ENCODE data around the gene TDP1. TPM values are rescaled to one million over a fixed set of nuclear protein-coding genes. Genes with fewer than 3 reads are reported as not detected.

Gene TDP1
- total RNA-seq, 6 donors from 2014 or later: 6.4 to 33.5 (median 13.5) TPM

DNA sequence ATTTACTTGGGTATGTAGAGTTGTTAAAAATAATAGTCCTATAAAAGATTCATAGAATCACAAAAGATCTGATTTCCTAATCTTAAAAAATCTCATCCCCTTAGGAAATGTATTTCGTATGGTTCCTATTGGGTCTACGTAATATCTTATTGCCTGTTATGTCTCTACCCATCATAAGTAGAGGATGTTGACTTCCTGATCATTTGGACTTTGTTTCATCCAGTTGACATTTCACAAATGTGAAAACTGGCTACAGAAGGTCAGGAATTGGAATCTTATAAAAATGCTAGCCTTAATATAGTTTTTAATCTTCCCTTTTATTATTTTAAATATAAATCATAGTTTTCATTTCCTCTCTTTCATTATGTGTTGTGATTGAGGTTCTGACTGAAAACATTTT is 45.2 kb downstream of the TDP1 start:
- Histone ChIP-seq H3K4me1 (no peaks in the 10 kb centered on the region), H3K9me3 (no peaks in the 10 kb centered on the region), H3K4me3 (no peak overlapping the region), H3K36me3 (peaks cover 0 to 23% (median 9%) of the 10 kb centered on the region in 4 donors), H3K27me3 (no peaks in the 10 kb centered on the region), H3K27ac (no peak overlapping the region)
- no peak for ATAC-seq (ENCODE audit: low FRiP score in 2 of 2)
- 92 to 98% methylated on average over 2 of the region's 2 CpGs for WGBS, 2 donors
- DNase-seq: no peak
- TF ChIP-seq, protein P1, sequence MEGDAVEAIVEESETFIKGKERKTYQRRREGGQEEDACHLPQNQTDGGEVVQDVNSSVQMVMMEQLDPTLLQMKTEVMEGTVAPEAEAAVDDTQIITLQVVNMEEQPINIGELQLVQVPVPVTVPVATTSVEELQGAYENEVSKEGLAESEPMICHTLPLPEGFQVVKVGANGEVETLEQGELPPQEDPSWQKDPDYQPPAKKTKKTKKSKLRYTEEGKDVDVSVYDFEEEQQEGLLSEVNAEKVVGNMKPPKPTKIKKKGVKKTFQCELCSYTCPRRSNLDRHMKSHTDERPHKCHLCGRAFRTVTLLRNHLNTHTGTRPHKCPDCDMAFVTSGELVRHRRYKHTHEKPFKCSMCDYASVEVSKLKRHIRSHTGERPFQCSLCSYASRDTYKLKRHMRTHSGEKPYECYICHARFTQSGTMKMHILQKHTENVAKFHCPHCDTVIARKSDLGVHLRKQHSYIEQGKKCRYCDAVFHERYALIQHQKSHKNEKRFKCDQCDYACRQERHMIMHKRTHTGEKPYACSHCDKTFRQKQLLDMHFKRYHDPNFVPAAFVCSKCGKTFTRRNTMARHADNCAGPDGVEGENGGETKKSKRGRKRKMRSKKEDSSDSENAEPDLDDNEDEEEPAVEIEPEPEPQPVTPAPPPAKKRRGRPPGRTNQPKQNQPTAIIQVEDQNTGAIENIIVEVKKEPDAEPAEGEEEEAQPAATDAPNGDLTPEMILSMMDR (IDR thresholded peaks at IDR 0.05): no peak
- no peak for TF ChIP-seq POLR2AphosphoS5 (IDR thresholded peaks at IDR 0.05)
- no peak for TF ChIP-seq EP300 (IDR thresholded peaks at IDR 0.05)
- TF ChIP-seq POLR2A (IDR thresholded peaks at IDR 0.05): no peak

GRCh38 chr14:90003526-90004307 is 48.0 kb downstream of the TDP1 start:
- Histone ChIP-seq H3K9me3 (no peaks in the 10 kb centered on the region), H3K27ac (no peak overlapping the region), H3K4me3 (no peak overlapping the region), H3K36me3 (peaks cover 0 to 6% (median 0%) of the 10 kb centered on the region in 4 donors), H3K4me1 (no peaks in the 10 kb centered on the region), H3K27me3 (no peaks in the 10 kb centered on the region)
- ATAC-seq (ENCODE audit: low FRiP score in 2 of 2) (no peak), DNase-seq (no peak)
- no peak for TF ChIP-seq EP300 (IDR thresholded peaks at IDR 0.05)
- TF ChIP-seq, protein P1 (IDR thresholded peaks at IDR 0.05): no peak
- TF ChIP-seq POLR2AphosphoS5 (IDR thresholded peaks at IDR 0.05): no peak
- TF ChIP-seq POLR2A (IDR thresholded peaks at IDR 0.05): no peak
- 85 to 90% methylated on average over 6 of the region's 6 CpGs for WGBS, 2 donors

- Histone ChIP-seq H3K27me3 (no peaks in the 10 kb centered on the region), H3K4me1 (no peaks in the 10 kb centered on the region), H3K36me3 (peaks cover 0 to 6% (median 0%) of the 10 kb centered on the region in 4 donors), H3K4me3 (no peak overlapping the region), H3K27ac (no peak overlapping the region), H3K9me3 (no peaks in the 10 kb centered on the region)
- ATAC-seq (ENCODE audit: low FRiP score in 2 of 2) (no peak), DNase-seq (no peak)
- TF ChIP-seq POLR2A (IDR thresholded peaks at IDR 0.05) (no peak), POLR2AphosphoS5 (IDR thresholded peaks at IDR 0.05) (no peak), EP300 (IDR thresholded peaks at IDR 0.05) (no peak)
- TF ChIP-seq, protein P1 (IDR thresholded peaks at IDR 0.05): no peak
Measured at GRCh38 chr14:90005441-90005840, 49.7 kb downstream of the TDP1 start.

- H3K9me3 ChIP-seq: no peaks in the 10 kb centered on the region
- no peak for TF ChIP-seq EP300 (IDR thresholded peaks at IDR 0.05)
- no peak overlapping the region for H3K27ac ChIP-seq
- no peak for ATAC-seq (ENCODE audit: low FRiP score in 2 of 2)
- H3K4me1 ChIP-seq: no peaks in the 10 kb centered on the region
- DNase-seq: no peak
- H3K27me3 ChIP-seq: no peaks in the 10 kb centered on the region
- WGBS, 2 donors: 95 to 98% methylated on average over 3 of the region's 3 CpGs
- H3K4me3 ChIP-seq: no peak overlapping the region
- H3K36me3 ChIP-seq: peaks cover 0 to 6% (median 0%) of the 10 kb centered on the region in 4 donors
Measured at GRCh38 chr14:90005939-90006530, 50.3 kb downstream of the TDP1 start.

DNA sequence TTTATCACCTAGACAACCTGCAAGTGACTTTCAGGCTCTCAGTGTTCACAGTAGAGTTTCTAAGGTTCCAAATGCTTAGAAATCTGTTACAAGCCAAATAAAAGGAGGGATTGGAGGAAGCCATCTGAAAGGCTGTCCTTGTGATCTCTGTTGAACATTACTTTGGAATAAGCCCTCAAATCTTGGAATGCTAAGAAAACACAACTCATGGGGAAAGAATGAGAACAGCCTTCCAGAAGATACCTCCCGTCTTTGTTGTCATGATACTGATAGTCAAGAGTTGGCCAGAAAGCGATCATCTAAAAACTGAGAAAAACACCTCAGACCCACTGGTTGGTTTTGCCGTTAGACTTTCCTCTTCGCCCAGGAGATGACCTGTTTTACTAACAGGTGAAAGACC is 61.6 kb downstream of the TDP1 start:
- ATAC-seq (ENCODE audit: low FRiP score in 2 of 2) (no peak), DNase-seq (no peak)
- Histone ChIP-seq H3K9me3 (no peaks in the 10 kb centered on the region), H3K27ac (no peak overlapping the region), H3K4me1 (no peaks in the 10 kb centered on the region), H3K27me3 (no peaks in the 10 kb centered on the region), H3K36me3 (peaks cover 0 to 17% (median 11%) of the 10 kb centered on the region in 4 donors), H3K4me3 (no peak overlapping the region)
- TF ChIP-seq, protein P1 (IDR thresholded peaks at IDR 0.05): no peak
- no peak for TF ChIP-seq EP300 (IDR thresholded peaks at IDR 0.05)
- no peak for TF ChIP-seq POLR2AphosphoS5 (IDR thresholded peaks at IDR 0.05)
- TF ChIP-seq POLR2A (IDR thresholded peaks at IDR 0.05): no peak
- 93 to 97% methylated on average over 4 of the region's 4 CpGs for WGBS, 2 donors
